B cell (primary cell): Measurements from ENCODE around the gene GYPC.

Experiments
- EZH2 ChIP-seq: IDR thresholded peaks from 2 replicates; pipeline ENCODE4 v1.6.1; 2012; ENCODE audit warnings: borderline replicate concordance, low read depth, mild to moderate bottlenecking, moderate library complexity, low read length; ENCODE audit not compliant: insufficient read depth, poor library complexity, severe bottlenecking
- TF ChIP-seq, protein P1 (sequence below): fragments of 200-600 bp; IDR thresholded peaks from one replicate; pipeline ENCODE4 v1.8.0; 2022; ENCODE audit warnings: antibody characterized with exemption, mild to moderate bottlenecking

DNA sequence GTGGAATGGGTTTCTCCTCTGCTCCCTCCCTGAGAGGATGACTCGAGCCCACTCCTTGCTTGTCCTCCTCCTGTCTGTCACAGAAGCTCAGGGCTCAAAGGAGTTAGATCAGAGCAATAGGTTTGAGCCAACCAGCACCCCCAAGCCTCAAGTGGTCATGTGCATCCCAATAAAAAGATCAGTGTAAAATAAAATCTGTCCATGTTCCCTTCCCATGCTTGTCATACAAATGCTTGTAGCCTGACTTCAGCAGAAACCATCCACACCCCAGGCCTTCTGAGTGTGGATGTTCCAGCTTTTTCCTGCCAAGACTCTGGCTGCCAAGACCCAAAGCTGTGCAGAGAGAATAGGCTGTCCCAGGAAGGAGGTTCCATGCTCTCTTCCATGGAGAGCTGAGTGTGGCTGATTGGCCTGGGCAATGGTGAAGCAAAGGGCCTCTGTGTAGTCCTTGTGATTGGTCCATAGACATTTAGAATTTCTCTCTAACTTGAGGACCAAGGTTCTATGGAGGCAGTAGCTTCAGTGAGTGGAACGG lies 67.4 kb downstream of the GYPC start:
- TF ChIP-seq, protein P1, sequence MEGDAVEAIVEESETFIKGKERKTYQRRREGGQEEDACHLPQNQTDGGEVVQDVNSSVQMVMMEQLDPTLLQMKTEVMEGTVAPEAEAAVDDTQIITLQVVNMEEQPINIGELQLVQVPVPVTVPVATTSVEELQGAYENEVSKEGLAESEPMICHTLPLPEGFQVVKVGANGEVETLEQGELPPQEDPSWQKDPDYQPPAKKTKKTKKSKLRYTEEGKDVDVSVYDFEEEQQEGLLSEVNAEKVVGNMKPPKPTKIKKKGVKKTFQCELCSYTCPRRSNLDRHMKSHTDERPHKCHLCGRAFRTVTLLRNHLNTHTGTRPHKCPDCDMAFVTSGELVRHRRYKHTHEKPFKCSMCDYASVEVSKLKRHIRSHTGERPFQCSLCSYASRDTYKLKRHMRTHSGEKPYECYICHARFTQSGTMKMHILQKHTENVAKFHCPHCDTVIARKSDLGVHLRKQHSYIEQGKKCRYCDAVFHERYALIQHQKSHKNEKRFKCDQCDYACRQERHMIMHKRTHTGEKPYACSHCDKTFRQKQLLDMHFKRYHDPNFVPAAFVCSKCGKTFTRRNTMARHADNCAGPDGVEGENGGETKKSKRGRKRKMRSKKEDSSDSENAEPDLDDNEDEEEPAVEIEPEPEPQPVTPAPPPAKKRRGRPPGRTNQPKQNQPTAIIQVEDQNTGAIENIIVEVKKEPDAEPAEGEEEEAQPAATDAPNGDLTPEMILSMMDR: no peak
- TF ChIP-seq EZH2: no peak
